ENCODE data around the gene NAT16.
"Not testable (repeated sequence)": the region's sequence is repeated elsewhere in the genome, so short reads cannot be mapped to it uniquely, and the experiment has no call there.

- not testable (repeated sequence) for TF ChIP-seq NFE2L2 (IDR thresholded peaks at IDR 0.05; ENCODE audit: low read length); CBFB (CRISPR knock-in tag; IDR thresholded peaks at IDR 0.05)
Observed at GRCh38 chr7:101203740-101204738, 23.9 kb upstream of the NAT16 start.
